HepG2 (cell line): ENCODE measurements around the gene CDK18. TPM values are rescaled to one million over a fixed set of nuclear protein-coding genes. Genes with fewer than 3 reads are reported as not detected.
A peak's percentile ranks its signal among the peaks of the same experiment; 100 is the strongest.

Experiments
- CREM ChIP-seq, 2 experiments: sonication (generic) in 1 of 2; formaldehyde crosslinking in 1 of 2; IDR thresholded peaks; 2 replicates each; pipeline versions ENCODE4 v1.4.0 to v1.6.1; 2016 to 2020; ENCODE audit warnings: antibody characterized with exemption in 1 of 2, mild to moderate bottlenecking in 1 of 2, missing genetic modification reagents in 1 of 2
- KDM2A ChIP-seq: sonication (generic); formaldehyde crosslinking; IDR thresholded peaks from 2 replicates; pipeline ENCODE4 v1.4.0; 2020; ENCODE audit warnings: low read depth, missing genetic modification reagents, borderline replicate concordance
- KLF13 ChIP-seq: sonication (generic); formaldehyde crosslinking; IDR thresholded peaks from 2 replicates; pipeline ENCODE4 v1.4.0; 2020; ENCODE audit warnings: mild to moderate bottlenecking, missing genetic modification reagents
- MEF2D ChIP-seq: sonication (generic); formaldehyde crosslinking; IDR thresholded peaks from 2 replicates; pipeline ENCODE4 v1.5.1; 2020; ENCODE audit warnings: mild to moderate bottlenecking, missing genetic modification reagents
- NFE2L2 ChIP-seq: fragments of 150-350 bp; IDR thresholded peaks from 2 replicates; pipeline ENCODE4 v1.6.1; 2014; ENCODE audit warnings: low read length
- NFIC ChIP-seq: IDR thresholded peaks from 2 replicates; pipeline ENCODE4 v1.6.1; 2012; ENCODE audit warnings: mild to moderate bottlenecking, low read length, inconsistent platforms
- PAF1 ChIP-seq: IDR thresholded peaks from 2 replicates; pipeline ENCODE4 v1.6.1; 2016; ENCODE audit warnings: missing genetic modification reagents, missing compliant biosample characterization
- REXO4 ChIP-seq: sonication (generic); formaldehyde crosslinking; IDR thresholded peaks from 2 replicates; pipeline ENCODE4 v1.8.0; 2022; ENCODE audit warnings: missing genetic modification reagents, mild to moderate bottlenecking, borderline replicate concordance
- RORA ChIP-seq: sonication (generic); formaldehyde crosslinking; IDR thresholded peaks from 2 replicates; pipeline ENCODE4 v1.5.0; 2020; ENCODE audit warnings: mild to moderate bottlenecking, missing genetic modification reagents, moderate library complexity
- SCMH1 ChIP-seq: sonication (generic); formaldehyde crosslinking; IDR thresholded peaks from 2 replicates; pipeline ENCODE4 v1.9.0; 2021; ENCODE audit warnings: missing genetic modification reagents, mild to moderate bottlenecking, borderline replicate concordance
- SIX4 ChIP-seq: sonication (generic); formaldehyde crosslinking; IDR thresholded peaks from 2 replicates; pipeline ENCODE4 v1.4.0; 2020; ENCODE audit warnings: missing genetic modification reagents
- SNAI1 ChIP-seq: sonication (generic); formaldehyde crosslinking; IDR thresholded peaks from 2 replicates; pipeline ENCODE4 v1.5.0; 2020; ENCODE audit warnings: mild to moderate bottlenecking, missing genetic modification reagents, borderline replicate concordance
- SNAPC2 ChIP-seq: sonication (generic); formaldehyde crosslinking; IDR thresholded peaks from 2 replicates; pipeline ENCODE4 v1.8.1; 2022; ENCODE audit warnings: mild to moderate bottlenecking, missing genetic modification reagents
- TCF7 ChIP-seq: sonication (generic); IDR thresholded peaks from 2 replicates; pipeline ENCODE4 v1.6.1; 2016; ENCODE audit warnings: antibody characterized with exemption, low read depth
- TEAD3 ChIP-seq: optimal IDR thresholded peaks from 2 replicates; pipeline ENCODE3; 2016; ENCODE audit warnings: borderline replicate concordance
- ZFP36 ChIP-seq: fragments of 150-350 bp; IDR thresholded peaks from 2 replicates; pipeline ENCODE4 v1.6.1; 2018; ENCODE audit warnings: borderline replicate concordance, low read length, low read depth; ENCODE audit not compliant: partially characterized antibody
- ZFP36L2 ChIP-seq: sonication (generic); formaldehyde crosslinking; IDR thresholded peaks from 2 replicates; pipeline ENCODE4 v1.4.0; 2020; ENCODE audit warnings: missing genetic modification reagents
- ZFX ChIP-seq: sonication (generic); formaldehyde crosslinking; IDR thresholded peaks from 2 replicates; pipeline ENCODE4 v1.4.0; 2020; ENCODE audit warnings: mild to moderate bottlenecking, low read depth, missing genetic modification reagents, moderate library complexity
- ZNF234 ChIP-seq: sonication (generic); formaldehyde crosslinking; conservative IDR thresholded peaks from 2 replicates; pipeline ENCODE4 v1.5.1; 2020; ENCODE audit warnings: mild to moderate bottlenecking, missing genetic modification reagents
- ZNF343 ChIP-seq: sonication (generic); formaldehyde crosslinking; IDR thresholded peaks from 2 replicates; pipeline ENCODE4 v1.4.0; 2020; ENCODE audit warnings: mild to moderate bottlenecking, missing genetic modification reagents
- ZNF674 ChIP-seq: sonication (generic); formaldehyde crosslinking; IDR thresholded peaks from 2 replicates; pipeline ENCODE4 v1.5.0; 2020; ENCODE audit warnings: low read depth, mild to moderate bottlenecking, missing genetic modification reagents
- ZSCAN20 ChIP-seq: sonication (generic); formaldehyde crosslinking; IDR thresholded peaks from 2 replicates; pipeline ENCODE4 v1.4.0; 2020; ENCODE audit warnings: missing genetic modification reagents, mild to moderate bottlenecking, borderline replicate concordance
- ZSCAN25 ChIP-seq: sonication (generic); formaldehyde crosslinking; IDR thresholded peaks from 2 replicates; pipeline ENCODE4 v1.8.0; 2022; ENCODE audit warnings: mild to moderate bottlenecking, missing genetic modification reagents
- ZSCAN9 ChIP-seq: IDR thresholded peaks from 2 replicates; pipeline ENCODE4 v1.6.1; 2016; ENCODE audit warnings: borderline replicate concordance
- polyA plus RNA-seq, 8 experiments: library from polyadenylated mRNA; depleted of rRNA in 3 of 8; stranded (reverse) in 7 of 8; unstranded in 1 of 8; fragments of >200 nt; fragmentation: Illumina TruSeq in 4 of 8; extraction: Trizol in 4 of 8; gene quantifications; 2 replicates each; pipeline versions ENCODE4 v1.2.1 to v1.2.3, GENCODE V29; 2011 to 2016; ENCODE audit warnings: low read depth in 4 of 8, missing spikeins in 1 of 8, mixed read lengths in 1 of 8; ENCODE audit not compliant: insufficient read depth in 1 of 8
- total RNA-seq, 5 experiments: library from RNA; depleted of rRNA; stranded (reverse); fragments of >200 nt; fragmentation: Illumina TruSeq; extraction: Trizol; gene quantifications; 2 replicates each; pipeline ENCODE4 v1.2.3, GENCODE V29; 2016; ENCODE audit warnings: low read depth in 1 of 5
- TF ChIP-seq, protein P1 (sequence below): sonication (generic); formaldehyde crosslinking; IDR thresholded peaks from 2 replicates; pipeline ENCODE4 v1.4.0; 2020; ENCODE audit warnings: missing genetic modification reagents
- TF ChIP-seq, protein P2 (sequence below): sonication (generic); formaldehyde crosslinking; IDR thresholded peaks from 2 replicates; pipeline ENCODE4 v1.9.0; 2021; ENCODE audit warnings: missing genetic modification reagents, mild to moderate bottlenecking, borderline replicate concordance
- TF ChIP-seq, protein P3 (sequence below): sonication (generic); formaldehyde crosslinking; IDR thresholded peaks from 2 replicates; pipeline ENCODE4 v1.9.0; 2022; ENCODE audit warnings: missing genetic modification reagents, mild to moderate bottlenecking, borderline replicate concordance

The CDK18 gene
- total and polyA plus RNA-seq, 2 of the 13 experiments (the other 11 are each of a cell fraction or from before 2014, with no cell fraction given): 6.4 to 38.8 TPM

DNA sequence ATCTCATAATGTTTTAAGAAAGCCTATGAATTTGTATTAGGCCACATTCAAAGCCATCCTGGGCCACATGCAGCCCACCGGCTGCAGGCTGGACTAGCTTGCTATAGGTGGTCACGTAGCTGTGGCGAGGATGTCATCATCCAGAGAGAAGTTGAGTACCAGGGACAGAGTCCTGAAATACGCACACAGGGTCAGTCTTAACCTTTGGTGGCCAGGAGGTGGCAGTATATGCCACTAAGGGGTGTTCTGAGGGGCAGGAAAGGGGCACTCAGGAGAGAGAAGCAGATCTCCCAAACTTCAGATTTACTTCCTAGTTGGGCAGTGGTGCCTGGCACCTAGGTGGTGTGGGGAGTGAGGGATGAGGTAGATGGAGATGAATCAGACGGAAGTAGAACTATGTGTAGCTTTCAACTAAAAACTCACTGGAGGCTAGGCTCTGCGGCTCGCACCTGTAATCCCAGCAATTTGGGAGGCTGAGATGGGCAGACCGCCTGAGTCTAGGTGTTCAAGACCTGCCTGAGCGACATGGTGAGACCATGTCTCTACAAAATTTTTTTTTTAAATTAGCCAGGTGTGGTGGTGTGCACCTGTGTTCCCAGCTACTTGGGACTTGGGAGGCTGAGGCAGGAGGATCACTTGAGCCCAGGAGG lies 16.3 kb upstream of the CDK18 start (continued):
- TF ChIP-seq, protein P1, sequence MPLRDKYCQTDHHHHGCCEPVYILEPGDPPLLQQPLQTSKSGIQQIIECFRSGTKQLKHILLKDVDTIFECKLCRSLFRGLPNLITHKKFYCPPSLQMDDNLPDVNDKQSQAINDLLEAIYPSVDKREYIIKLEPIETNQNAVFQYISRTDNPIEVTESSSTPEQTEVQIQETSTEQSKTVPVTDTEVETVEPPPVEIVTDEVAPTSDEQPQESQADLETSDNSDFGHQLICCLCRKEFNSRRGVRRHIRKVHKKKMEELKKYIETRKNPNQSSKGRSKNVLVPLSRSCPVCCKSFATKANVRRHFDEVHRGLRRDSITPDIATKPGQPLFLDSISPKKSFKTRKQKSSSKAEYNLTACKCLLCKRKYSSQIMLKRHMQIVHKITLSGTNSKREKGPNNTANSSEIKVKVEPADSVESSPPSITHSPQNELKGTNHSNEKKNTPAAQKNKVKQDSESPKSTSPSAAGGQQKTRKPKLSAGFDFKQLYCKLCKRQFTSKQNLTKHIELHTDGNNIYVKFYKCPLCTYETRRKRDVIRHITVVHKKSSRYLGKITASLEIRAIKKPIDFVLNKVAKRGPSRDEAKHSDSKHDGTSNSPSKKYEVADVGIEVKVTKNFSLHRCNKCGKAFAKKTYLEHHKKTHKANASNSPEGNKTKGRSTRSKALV (CRISPR knock-in tag): no peak
- TF ChIP-seq SNAI1 (CRISPR knock-in tag) (no peak), SCMH1 (CRISPR knock-in tag) (no peak), ZSCAN9 (no peak), ZFX (CRISPR knock-in tag) (no peak), ZSCAN20 (no peak), NFIC (no peak), ZNF674 (CRISPR knock-in tag) (no peak), TCF7 (no peak), REXO4 (CRISPR knock-in tag) (no peak), ZSCAN25 (CRISPR knock-in tag) (no peak), PAF1 (CRISPR knock-in tag) (no peak), KLF13 (CRISPR knock-in tag) (no peak), ZNF234 (no peak), SIX4 (no peak), ZFP36L2 (CRISPR knock-in tag) (no peak), TEAD3 (CRISPR knock-in tag) (peak; percentile 10), NFE2L2 (no peak), MEF2D (CRISPR knock-in tag) (no peak), ZFP36 (no peak), RORA (CRISPR knock-in tag) (no peak), ZNF343 (CRISPR knock-in tag) (no peak), KDM2A (CRISPR knock-in tag) (peak; percentile 66), SNAPC2 (CRISPR knock-in tag) (no peak), CREM (IDR thresholded peaks at IDR 0.05) (no peak), CREM (CRISPR knock-in tag; IDR thresholded peaks at IDR 0.05) (no peak)
- TF ChIP-seq, protein P2, sequence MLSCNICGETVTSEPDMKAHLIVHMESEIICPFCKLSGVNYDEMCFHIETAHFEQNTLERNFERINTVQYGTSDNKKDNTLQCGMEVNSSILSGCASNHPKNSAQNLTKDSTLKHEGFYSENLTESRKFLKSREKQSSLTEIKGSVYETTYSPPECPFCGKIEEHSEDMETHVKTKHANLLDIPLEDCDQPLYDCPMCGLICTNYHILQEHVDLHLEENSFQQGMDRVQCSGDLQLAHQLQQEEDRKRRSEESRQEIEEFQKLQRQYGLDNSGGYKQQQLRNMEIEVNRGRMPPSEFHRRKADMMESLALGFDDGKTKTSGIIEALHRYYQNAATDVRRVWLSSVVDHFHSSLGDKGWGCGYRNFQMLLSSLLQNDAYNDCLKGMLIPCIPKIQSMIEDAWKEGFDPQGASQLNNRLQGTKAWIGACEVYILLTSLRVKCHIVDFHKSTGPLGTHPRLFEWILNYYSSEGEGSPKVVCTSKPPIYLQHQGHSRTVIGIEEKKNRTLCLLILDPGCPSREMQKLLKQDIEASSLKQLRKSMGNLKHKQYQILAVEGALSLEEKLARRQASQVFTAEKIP (CRISPR knock-in tag): no peak
- TF ChIP-seq, protein P3, sequence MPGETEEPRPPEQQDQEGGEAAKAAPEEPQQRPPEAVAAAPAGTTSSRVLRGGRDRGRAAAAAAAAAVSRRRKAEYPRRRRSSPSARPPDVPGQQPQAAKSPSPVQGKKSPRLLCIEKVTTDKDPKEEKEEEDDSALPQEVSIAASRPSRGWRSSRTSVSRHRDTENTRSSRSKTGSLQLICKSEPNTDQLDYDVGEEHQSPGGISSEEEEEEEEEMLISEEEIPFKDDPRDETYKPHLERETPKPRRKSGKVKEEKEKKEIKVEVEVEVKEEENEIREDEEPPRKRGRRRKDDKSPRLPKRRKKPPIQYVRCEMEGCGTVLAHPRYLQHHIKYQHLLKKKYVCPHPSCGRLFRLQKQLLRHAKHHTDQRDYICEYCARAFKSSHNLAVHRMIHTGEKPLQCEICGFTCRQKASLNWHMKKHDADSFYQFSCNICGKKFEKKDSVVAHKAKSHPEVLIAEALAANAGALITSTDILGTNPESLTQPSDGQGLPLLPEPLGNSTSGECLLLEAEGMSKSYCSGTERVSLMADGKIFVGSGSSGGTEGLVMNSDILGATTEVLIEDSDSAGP: no peak; the same call in 1 of the 2 replicates
